ENCODE results near the gene GFOD2. TPM values are rescaled to one million over a fixed set of nuclear protein-coding genes. Genes with fewer than 3 reads are reported as not detected.

The GFOD2 gene
- polyA plus RNA-seq, 1 donor: 6.4 TPM

DNA sequence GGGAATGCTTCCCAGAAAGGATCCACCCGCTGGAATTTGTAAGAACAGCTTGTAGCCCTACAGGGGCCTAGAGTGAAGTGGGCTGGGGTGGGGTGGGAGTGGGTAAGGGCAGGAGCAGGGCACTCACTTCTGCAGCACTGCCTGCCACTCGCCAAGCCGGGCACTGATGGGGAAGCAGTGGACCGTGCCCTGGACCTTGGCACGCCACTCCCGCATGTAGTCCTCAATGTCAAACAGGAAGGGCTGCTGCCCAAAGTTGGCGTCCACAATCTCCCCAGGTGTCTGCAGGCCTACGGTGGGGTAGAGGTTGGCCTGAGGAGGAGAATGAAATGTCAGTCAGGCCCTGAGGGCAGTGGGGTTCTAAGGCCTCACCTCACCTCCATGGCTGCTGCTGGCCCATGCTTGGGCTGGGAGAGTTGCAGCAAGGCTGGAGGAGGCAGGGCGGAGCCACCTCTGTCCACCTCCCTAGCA lies 15.7 kb upstream of the GFOD2 start:
- H3K27me3 ChIP-seq (ENCODE audit: control insufficient read depth, insufficient read depth, low read length): no peaks in the 10 kb centered on the region
- no peaks in the 10 kb centered on the region for H3K9me3 ChIP-seq (ENCODE audit: control insufficient read depth, low read depth, low read length)
- H3K36me3 ChIP-seq (ENCODE audit: control insufficient read depth, insufficient read depth, low read length): peaks cover 47% of the 10 kb centered on the region
- no CpG with 5 or more reads among the region's 9 CpGs for WGBS (ENCODE audit: insufficient coverage, low lambda C conversion rate)
- H3K27ac ChIP-seq (ENCODE audit: low read length): no peak overlapping the region
- H3K4me1 ChIP-seq (ENCODE audit: control insufficient read depth, insufficient read depth, low read length): no peaks in the 10 kb centered on the region
- no peak overlapping the region for H3K4me3 ChIP-seq (ENCODE audit: low read length)
- DNase-seq: no peak

DNA sequence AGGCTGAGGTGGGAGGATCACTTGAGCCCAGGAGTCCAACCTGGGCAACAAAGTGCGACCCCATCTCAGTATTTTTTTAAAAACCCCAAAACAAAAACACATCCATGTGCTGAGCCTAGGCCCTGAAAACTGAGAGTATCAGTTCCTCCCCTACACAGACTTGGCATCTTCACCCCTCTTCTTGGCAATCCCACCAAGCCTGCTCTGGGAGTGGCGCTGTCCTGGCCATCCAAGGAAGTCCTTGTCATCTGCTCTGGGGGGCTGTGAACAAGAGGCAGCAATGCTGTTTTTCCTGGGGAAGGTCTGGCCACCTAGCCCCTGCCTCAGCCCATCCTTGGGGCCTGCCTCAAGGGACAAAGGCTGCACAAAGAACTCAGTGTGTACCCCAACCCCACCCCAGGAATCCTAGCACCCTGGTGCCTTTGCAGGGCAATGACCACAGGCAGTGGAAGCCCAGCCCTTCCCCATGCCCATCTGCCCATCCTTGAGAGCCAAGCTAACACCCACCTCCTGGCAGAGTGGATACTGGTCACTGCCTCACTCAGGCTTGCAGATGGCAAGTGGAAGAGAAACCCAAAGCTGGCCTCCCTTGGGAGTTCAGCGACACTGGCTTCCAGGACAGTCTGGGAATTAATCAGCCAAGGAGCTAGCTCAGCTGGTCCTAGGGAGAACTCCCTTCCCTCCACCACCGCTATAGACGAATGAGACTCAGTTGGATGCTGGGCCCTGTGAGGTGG lies 14.8 kb upstream of the GFOD2 start:
- no peak overlapping the region for H3K4me3 ChIP-seq (ENCODE audit: low read length)
- peaks cover 48% of the 10 kb centered on the region for H3K36me3 ChIP-seq (ENCODE audit: control insufficient read depth, insufficient read depth, low read length)

DNA sequence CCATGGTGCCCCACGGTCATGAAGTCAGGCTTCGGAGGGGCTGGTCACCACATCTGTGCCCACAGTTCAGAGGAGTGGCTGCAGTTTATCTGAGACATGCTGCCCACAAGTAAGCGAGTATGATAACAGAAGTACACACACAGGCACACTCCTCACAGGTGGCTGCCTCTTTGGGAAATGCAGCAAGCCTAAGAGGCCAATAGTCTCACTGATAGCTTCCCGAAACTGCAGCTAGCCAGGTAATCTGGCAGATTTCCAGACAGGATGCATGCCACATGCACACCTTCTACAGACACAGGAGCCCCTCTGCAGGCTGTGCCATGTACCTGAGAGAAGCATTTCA lies 12.6 kb upstream of the GFOD2 start:
- H3K9me3 ChIP-seq (ENCODE audit: control insufficient read depth, low read depth, low read length): no peaks in the 10 kb centered on the region
- no peaks in the 10 kb centered on the region for H3K4me1 ChIP-seq (ENCODE audit: control insufficient read depth, insufficient read depth, low read length)
- no peaks in the 10 kb centered on the region for H3K27me3 ChIP-seq (ENCODE audit: control insufficient read depth, insufficient read depth, low read length)
- H3K36me3 ChIP-seq (ENCODE audit: control insufficient read depth, insufficient read depth, low read length): peaks cover 67% of the 10 kb centered on the region
- H3K4me3 ChIP-seq (ENCODE audit: low read length): no peak overlapping the region
- DNase-seq: no peak
- no peak overlapping the region for H3K27ac ChIP-seq (ENCODE audit: low read length)
- no CpG with 5 or more reads among the region's 4 CpGs for WGBS (ENCODE audit: insufficient coverage, low lambda C conversion rate)

More for the DNA sequence above, 14.8 kb upstream of the GFOD2 start:
- no peak for DNase-seq
- no peaks in the 10 kb centered on the region for H3K9me3 ChIP-seq (ENCODE audit: control insufficient read depth, low read depth, low read length)
- no CpG with 5 or more reads among the region's 5 CpGs for WGBS (ENCODE audit: insufficient coverage, low lambda C conversion rate)
- no peak overlapping the region for H3K27ac ChIP-seq (ENCODE audit: low read length)
- no peaks in the 10 kb centered on the region for H3K4me1 ChIP-seq (ENCODE audit: control insufficient read depth, insufficient read depth, low read length)
- no peaks in the 10 kb centered on the region for H3K27me3 ChIP-seq (ENCODE audit: control insufficient read depth, insufficient read depth, low read length)

DNA sequence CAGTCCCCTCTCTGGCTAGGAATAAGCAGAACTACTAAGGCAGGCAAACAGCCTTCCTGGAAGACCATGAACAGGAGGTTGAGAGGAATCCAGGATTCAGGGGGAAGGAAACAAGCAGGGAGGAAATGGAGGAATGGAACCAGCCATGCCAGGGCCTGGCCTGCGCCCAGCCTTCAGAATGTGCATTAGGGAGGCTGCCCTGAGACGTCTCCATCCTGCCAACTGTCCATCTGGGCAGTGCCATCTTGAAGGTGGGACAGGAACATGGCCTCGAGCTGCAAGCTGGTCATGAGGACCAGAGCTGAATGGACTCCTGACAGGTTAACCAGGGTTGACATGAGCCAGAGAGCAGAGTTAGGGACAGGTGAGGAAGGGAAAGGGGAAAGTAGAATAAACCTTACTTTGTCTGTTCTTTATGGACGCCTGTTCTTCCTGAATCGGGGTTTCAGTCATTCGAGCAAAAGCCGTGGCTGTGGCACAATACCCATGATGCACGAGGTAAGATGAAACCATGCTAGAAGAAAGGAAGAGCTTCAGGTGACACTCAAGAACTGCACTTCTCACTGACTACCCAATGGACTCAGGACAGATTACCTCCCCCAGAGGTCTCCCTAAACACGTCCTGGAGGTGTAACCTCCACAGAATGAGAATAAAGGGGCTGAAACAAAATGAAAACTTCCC lies 12.1 kb upstream of the GFOD2 start:
- no CpG with 5 or more reads among the region's 9 CpGs for WGBS (ENCODE audit: insufficient coverage, low lambda C conversion rate)
- H3K4me1 ChIP-seq (ENCODE audit: control insufficient read depth, insufficient read depth, low read length): no peaks in the 10 kb centered on the region

DNA sequence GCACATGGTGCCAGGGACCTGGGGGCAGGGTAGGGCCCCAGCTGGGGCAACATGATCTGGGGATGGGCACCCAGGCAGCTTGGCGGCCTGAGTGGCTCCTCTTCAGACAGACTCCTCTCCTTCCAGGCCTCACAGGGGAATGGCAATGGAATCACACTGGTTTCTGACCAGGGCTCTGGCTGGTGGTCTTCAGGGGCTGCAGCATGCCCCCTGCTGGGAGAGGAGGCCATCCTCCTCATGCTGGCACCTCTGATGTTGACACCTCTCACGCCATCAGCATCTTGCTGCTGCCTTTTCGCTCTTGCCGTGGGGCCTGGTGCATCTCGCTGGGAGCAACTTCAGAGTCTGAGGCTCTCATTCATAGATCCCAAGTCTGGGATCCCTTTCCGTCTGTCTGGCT lies 11.2 kb upstream of the GFOD2 start:
- Histone ChIP-seq H3K27ac (ENCODE audit: low read length) (no peak overlapping the region), H3K27me3 (ENCODE audit: control insufficient read depth, insufficient read depth, low read length) (no peaks in the 10 kb centered on the region), H3K9me3 (ENCODE audit: control insufficient read depth, low read depth, low read length) (no peaks in the 10 kb centered on the region), H3K4me3 (ENCODE audit: low read length) (no peak overlapping the region), H3K36me3 (ENCODE audit: control insufficient read depth, insufficient read depth, low read length) (peaks cover 75% of the 10 kb centered on the region), H3K4me1 (ENCODE audit: control insufficient read depth, insufficient read depth, low read length) (no peaks in the 10 kb centered on the region)
- no peak for DNase-seq
- WGBS (ENCODE audit: insufficient coverage, low lambda C conversion rate): 90% methylated on average over 2 of the region's 6 CpGs

More for the DNA sequence above, 12.1 kb upstream of the GFOD2 start:
- DNase-seq: no peak
- Histone ChIP-seq H3K27ac (ENCODE audit: low read length) (no peak overlapping the region), H3K27me3 (ENCODE audit: control insufficient read depth, insufficient read depth, low read length) (no peaks in the 10 kb centered on the region), H3K4me3 (ENCODE audit: low read length) (no peak overlapping the region), H3K36me3 (ENCODE audit: control insufficient read depth, insufficient read depth, low read length) (peaks cover 72% of the 10 kb centered on the region), H3K9me3 (ENCODE audit: control insufficient read depth, low read depth, low read length) (no peaks in the 10 kb centered on the region)

DNA sequence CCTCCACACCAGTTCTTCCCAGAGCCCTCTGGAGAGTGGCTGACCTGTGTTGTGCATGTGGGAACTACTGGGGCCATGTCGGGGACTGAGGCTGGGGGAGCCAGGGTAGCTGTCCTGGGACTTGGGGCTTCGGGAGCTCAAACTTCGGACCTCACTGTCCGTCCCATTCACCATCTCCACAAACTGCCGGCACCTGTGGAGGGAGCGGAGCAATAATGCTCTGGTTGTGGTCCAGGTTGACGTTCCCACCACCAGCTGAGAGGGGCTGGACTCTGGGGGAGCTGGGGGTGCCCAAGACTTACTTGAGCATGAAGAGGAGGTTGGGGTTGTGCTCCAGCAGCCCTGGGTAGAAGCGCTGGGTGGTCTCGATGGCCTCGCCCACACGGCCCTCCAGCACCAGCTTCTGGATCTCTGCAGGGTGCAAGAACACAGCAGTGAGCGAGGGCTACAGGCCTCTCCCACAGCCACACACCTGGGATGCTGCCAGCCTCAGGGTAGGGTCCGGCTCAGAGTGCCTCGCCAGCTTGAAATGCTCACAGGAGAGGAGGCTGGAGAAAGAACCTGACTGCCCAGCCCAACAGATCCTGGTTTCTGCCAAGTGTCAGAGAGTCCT lies 10.6 kb upstream of the GFOD2 start:
- Histone ChIP-seq H3K4me3 (ENCODE audit: low read length) (no peak overlapping the region), H3K27ac (ENCODE audit: low read length) (no peak overlapping the region), H3K36me3 (ENCODE audit: control insufficient read depth, insufficient read depth, low read length) (peaks cover 79% of the 10 kb centered on the region), H3K9me3 (ENCODE audit: control insufficient read depth, low read depth, low read length) (no peaks in the 10 kb centered on the region), H3K4me1 (ENCODE audit: control insufficient read depth, insufficient read depth, low read length) (no peaks in the 10 kb centered on the region), H3K27me3 (ENCODE audit: control insufficient read depth, insufficient read depth, low read length) (no peaks in the 10 kb centered on the region)
- no peak for DNase-seq
- no CpG with 5 or more reads among the region's 14 CpGs for WGBS (ENCODE audit: insufficient coverage, low lambda C conversion rate)

DNA sequence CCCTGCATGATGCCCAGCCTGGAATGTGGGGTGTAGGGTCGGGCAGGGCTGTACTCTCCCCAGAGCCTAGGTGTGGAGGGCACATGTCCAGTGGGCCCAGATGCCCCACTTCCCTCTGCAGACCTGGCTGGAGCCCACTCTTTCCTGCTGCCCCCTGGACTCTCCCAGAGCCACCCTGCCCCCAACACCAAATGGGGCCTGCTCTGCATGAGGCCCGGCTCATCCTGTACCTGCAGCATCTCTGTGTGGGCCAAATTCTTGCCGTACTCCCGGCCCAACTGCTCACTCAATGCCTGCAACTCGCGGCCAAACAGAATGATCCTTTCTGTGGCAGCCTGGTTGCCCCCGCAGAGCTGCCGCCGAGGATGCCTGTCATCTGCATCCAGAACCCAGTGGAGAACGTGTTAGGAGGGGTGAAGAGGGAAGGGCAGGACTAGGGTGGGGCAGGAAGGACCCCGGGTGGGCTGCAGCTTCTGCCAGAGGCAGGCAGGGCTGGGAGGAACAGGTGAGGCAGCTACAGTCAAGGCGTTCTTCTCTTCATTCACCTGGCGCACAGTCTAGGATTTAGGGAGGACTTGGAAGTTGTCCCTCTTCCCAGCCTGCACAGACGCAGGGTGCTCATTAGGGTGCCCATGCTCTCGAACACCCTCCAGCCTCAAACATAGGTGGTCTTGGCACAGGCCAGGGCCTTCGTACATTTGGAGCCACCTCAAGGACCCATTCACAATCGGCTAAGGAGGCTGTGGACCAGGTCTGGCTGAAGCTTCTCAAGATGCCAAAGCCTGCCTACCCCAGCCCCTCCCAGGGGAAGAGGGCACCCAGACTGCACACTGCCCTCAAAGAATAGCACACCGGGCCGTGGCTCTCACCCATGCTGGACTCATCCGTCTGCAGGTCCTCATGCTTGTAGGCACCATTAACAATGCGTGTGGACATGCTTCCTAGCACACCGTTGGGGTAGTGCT lies 8.7 kb upstream of the GFOD2 start:
- H3K4me1 ChIP-seq (ENCODE audit: control insufficient read depth, insufficient read depth, low read length): no peaks in the 10 kb centered on the region
- H3K27ac ChIP-seq (ENCODE audit: low read length): no peak overlapping the region
- DNase-seq: no peak
- H3K27me3 ChIP-seq (ENCODE audit: control insufficient read depth, insufficient read depth, low read length): no peaks in the 10 kb centered on the region
- peaks cover 76% of the 10 kb centered on the region for H3K36me3 ChIP-seq (ENCODE audit: control insufficient read depth, insufficient read depth, low read length)
- no peaks in the 10 kb centered on the region for H3K9me3 ChIP-seq (ENCODE audit: control insufficient read depth, low read depth, low read length)
- WGBS (ENCODE audit: insufficient coverage, low lambda C conversion rate): no CpG with 5 or more reads among the region's 22 CpGs
- no peak overlapping the region for H3K4me3 ChIP-seq (ENCODE audit: low read length)

DNA sequence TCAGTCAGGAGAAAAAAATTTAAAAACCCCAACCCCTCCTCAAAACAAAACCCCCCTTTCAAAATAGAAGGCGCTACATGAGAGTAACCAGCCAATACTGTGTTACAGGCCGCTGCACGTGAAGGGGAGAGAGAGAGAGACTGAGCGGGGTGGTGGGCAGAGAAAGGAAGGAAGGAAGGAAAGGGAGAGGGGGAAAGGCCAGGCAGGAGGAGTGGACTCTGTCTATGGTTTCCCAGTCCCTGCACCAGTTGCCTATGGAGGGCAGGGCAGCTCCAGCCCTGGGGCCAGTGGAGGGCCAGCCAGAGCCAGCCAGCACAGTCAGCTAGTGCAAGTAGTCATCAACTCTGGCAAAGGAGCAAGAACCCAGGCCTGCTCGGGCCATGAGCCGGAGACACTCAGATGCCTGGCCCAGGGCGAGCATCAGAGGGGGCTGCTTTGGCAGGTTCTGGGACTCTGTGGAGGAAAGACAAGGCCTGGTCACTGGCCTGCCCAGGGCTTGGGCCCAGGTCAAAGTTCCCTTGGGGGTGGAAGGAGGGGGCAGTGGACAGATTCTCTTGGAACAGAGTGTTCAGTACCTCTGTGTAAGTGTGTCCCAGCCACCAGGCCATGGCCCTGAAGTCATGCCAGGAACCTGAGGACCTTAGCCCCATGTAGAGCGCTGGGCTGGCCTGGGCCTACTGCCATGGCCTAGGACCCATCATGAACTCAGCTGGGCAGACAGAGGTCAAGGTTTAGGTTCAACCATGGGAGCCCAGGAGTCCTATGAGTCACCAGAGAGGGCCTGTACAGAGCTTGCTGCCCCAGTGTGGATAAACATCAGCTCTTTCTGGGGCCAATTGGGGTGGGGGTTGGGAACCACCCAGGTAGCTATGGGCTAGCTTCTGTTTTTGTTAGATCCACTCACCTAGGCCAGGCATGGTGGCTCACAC lies 7.3 kb upstream of the GFOD2 start:
- DNase-seq: no peak
- H3K27ac ChIP-seq (ENCODE audit: low read length): no peak overlapping the region
- 80% methylated on average over 1 of the region's 8 CpGs for WGBS (ENCODE audit: insufficient coverage, low lambda C conversion rate)
- H3K27me3 ChIP-seq (ENCODE audit: control insufficient read depth, insufficient read depth, low read length): no peaks in the 10 kb centered on the region
- H3K4me1 ChIP-seq (ENCODE audit: control insufficient read depth, insufficient read depth, low read length): no peaks in the 10 kb centered on the region
- peaks cover 71% of the 10 kb centered on the region for H3K36me3 ChIP-seq (ENCODE audit: control insufficient read depth, insufficient read depth, low read length)
- H3K9me3 ChIP-seq (ENCODE audit: control insufficient read depth, low read depth, low read length): no peaks in the 10 kb centered on the region
- H3K4me3 ChIP-seq (ENCODE audit: low read length): no peak overlapping the region

DNA sequence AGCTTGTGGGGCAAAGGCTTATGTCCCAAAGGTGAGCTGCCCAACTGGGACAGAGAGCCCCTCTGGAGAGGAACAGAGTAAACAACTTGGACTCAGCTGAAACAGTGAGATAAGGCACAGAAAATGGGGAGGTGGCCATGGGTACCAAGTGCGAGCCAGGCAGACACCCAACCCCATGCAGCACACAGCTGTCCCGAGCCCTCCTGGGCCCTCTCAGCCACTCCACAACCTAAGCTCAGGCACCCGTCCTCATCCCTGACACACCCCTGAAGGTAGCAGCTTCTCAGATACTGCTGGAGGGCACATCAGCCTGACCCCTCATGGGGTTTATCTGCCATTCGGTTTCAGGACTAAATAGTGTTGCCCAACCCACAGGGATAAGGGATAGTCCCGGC lies 4.8 kb upstream of the GFOD2 start:
- Histone ChIP-seq H3K4me1 (ENCODE audit: control insufficient read depth, insufficient read depth, low read length) (peaks cover 7% of the 10 kb centered on the region), H3K27ac (ENCODE audit: low read length) (no peak overlapping the region), H3K27me3 (ENCODE audit: control insufficient read depth, insufficient read depth, low read length) (peaks cover 9% of the 10 kb centered on the region), H3K4me3 (ENCODE audit: low read length) (no peak overlapping the region), H3K9me3 (ENCODE audit: control insufficient read depth, low read depth, low read length) (no peaks in the 10 kb centered on the region), H3K36me3 (ENCODE audit: control insufficient read depth, insufficient read depth, low read length) (peaks cover 46% of the 10 kb centered on the region)
- WGBS (ENCODE audit: insufficient coverage, low lambda C conversion rate): no CpG with 5 or more reads among the region's 5 CpGs
- no peak for DNase-seq
